ENCODE data around the gene MLH3. TPM values are rescaled to one million over a fixed set of nuclear protein-coding genes. Genes with fewer than 3 reads are reported as not detected.
A peak's percentile ranks its signal among the peaks of the same experiment; 100 is the strongest.

The MLH3 gene
- total and polyA plus RNA-seq, 2 of the 13 experiments (the other 11 are each of a cell fraction or from before 2014, with no cell fraction given) = 14.4 to 24.8 TPM

DNA sequence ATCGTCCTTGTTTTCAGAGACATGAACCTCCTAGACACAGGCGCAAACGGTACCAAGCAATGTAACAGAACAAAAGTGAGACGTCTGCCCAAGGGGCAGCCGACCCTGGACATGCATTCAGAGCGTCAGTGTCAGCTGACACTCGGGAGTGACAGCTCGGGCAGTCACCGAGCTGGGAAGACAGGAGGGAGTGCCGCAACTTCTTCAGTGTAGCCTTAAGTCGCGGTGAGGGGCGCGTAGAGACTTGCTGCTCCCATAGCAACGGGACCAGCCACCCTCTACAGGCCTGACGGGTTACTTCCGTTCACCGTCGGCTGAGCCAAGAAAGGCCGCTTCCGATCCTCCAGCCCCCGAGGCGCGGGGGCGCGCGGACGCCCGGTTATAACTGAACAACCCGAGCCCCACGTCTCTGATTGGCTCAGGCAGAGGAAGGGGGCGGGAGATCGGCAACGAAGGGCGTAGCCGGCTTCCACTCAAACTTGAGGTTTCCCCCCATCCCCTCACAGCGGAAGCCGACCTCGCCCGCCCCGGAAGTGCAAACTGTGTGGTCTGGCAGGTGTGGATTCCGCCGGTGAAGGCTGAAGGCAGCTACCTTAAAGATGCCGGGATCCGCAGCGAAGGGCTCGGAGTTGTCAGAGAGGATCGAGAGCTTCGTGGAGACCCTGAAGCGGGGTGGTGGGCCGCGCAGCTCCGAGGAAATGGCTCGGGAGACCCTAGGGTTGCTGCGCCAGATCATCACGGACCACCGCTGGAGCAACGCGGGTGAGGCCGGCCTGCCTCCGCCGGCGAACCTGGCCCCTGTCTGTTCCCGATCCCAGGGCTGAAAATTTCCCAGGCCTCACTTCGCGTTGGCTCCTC, 48.6 kb downstream of the MLH3 start, which contains the start of gene EIF2B2 (continued):
- TF ChIP-seq, protein P1, sequence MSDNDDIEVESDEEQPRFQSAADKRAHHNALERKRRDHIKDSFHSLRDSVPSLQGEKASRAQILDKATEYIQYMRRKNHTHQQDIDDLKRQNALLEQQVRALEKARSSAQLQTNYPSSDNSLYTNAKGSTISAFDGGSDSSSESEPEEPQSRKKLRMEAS (IDR thresholded peaks at IDR 0.05) = peak; percentile 72
- TF ChIP-seq MEIS2 (CRISPR knock-in tag; IDR thresholded peaks at IDR 0.05) = peak; percentile 49; the same call in 1 of the 2 replicates
- TF ChIP-seq, protein P2, sequence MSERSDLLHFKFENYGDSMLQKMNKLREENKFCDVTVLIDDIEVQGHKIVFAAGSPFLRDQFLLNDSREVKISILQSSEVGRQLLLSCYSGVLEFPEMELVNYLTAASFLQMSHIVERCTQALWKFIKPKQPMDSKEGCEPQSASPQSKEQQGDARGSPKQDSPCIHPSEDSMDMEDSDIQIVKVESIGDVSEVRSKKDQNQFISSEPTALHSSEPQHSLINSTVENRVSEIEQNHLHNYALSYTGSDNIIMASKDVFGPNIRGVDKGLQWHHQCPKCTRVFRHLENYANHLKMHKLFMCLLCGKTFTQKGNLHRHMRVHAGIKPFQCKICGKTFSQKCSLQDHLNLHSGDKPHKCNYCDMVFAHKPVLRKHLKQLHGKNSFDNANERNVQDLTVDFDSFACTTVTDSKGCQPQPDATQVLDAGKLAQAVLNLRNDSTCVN (CRISPR knock-in tag; IDR thresholded peaks at IDR 0.05; ENCODE audit: borderline replicate concordance) = 0 out of 2 replicates have a peak, but pooled peaks have one; percentile 53
- TF ChIP-seq HOXA3 (CRISPR knock-in tag; IDR thresholded peaks at IDR 0.05) = peak; percentile 73
- no peak for TF ChIP-seq SMAD9 (CRISPR knock-in tag; IDR thresholded peaks at IDR 0.05)
- TF ChIP-seq, protein P3, sequence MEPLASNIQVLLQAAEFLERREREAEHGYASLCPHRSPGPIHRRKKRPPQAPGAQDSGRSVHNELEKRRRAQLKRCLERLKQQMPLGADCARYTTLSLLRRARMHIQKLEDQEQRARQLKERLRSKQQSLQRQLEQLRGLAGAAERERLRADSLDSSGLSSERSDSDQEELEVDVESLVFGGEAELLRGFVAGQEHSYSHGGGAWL (CRISPR knock-in tag; IDR thresholded peaks at IDR 0.05) = 0 out of 2 replicates have a peak, but pooled peaks have one; percentile 9
- TF ChIP-seq TAF15 (IDR thresholded peaks at IDR 0.05; ENCODE audit: low read depth, low read length, poor library complexity, severe bottlenecking) = peak; percentile 54
- peak; percentile 46; the same call in 1 of the 2 replicates for TF ChIP-seq ERF (CRISPR knock-in tag; IDR thresholded peaks at IDR 0.05)
- TF ChIP-seq PHF20 (CRISPR knock-in tag; IDR thresholded peaks at IDR 0.05) = peak; percentile 90
- TF ChIP-seq NFKBIZ (CRISPR knock-in tag; IDR thresholded peaks at IDR 0.05) = peak; percentile 35
- TF ChIP-seq, protein P4, sequence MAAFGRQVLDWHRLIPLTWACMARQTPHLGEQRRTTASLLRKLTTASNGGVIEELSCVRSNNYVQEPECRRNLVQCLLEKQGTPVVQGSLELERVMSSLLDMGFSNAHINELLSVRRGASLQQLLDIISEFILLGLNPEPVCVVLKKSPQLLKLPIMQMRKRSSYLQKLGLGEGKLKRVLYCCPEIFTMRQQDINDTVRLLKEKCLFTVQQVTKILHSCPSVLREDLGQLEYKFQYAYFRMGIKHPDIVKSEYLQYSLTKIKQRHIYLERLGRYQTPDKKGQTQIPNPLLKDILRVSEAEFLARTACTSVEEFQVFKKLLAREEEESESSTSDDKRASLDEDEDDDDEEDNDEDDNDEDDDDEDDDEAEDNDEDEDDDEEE (CRISPR knock-in tag; IDR thresholded peaks at IDR 0.05) = no peak
- TF ChIP-seq ESRRA (CRISPR knock-in tag; IDR thresholded peaks at IDR 0.05; ENCODE audit: low read depth) = 0 out of 2 replicates have a peak, but pooled peaks have one; percentile 38
- TF ChIP-seq GABPA (IDR thresholded peaks at IDR 0.05; ENCODE audit: low read depth, low read length) = peak; percentile 93
- TF ChIP-seq GABPA (CRISPR knock-in tag; IDR thresholded peaks at IDR 0.05; ENCODE audit: low read depth) = peak; percentile 98
- TF ChIP-seq HOXD1 (CRISPR knock-in tag; IDR thresholded peaks at IDR 0.05) = no peak
- TF ChIP-seq ZFYVE20 (CRISPR knock-in tag; IDR thresholded peaks at IDR 0.05; ENCODE audit: borderline replicate concordance, low read depth) = no peak
- 0 out of 2 replicates have a peak, but pooled peaks have one; percentile 26 for TF ChIP-seq ZNF326 (CRISPR knock-in tag; IDR thresholded peaks at IDR 0.05; ENCODE audit: borderline replicate concordance)
- peak; percentile 14; the same call in 1 of the 2 replicates for TF ChIP-seq ZNF792 (CRISPR knock-in tag; IDR thresholded peaks at IDR 0.05)
- 0 out of 2 replicates have a peak, but pooled peaks have one; percentile 25 for TF ChIP-seq RXRB (CRISPR knock-in tag; IDR thresholded peaks at IDR 0.05; ENCODE audit: borderline replicate concordance)
- TF ChIP-seq, protein P5, sequence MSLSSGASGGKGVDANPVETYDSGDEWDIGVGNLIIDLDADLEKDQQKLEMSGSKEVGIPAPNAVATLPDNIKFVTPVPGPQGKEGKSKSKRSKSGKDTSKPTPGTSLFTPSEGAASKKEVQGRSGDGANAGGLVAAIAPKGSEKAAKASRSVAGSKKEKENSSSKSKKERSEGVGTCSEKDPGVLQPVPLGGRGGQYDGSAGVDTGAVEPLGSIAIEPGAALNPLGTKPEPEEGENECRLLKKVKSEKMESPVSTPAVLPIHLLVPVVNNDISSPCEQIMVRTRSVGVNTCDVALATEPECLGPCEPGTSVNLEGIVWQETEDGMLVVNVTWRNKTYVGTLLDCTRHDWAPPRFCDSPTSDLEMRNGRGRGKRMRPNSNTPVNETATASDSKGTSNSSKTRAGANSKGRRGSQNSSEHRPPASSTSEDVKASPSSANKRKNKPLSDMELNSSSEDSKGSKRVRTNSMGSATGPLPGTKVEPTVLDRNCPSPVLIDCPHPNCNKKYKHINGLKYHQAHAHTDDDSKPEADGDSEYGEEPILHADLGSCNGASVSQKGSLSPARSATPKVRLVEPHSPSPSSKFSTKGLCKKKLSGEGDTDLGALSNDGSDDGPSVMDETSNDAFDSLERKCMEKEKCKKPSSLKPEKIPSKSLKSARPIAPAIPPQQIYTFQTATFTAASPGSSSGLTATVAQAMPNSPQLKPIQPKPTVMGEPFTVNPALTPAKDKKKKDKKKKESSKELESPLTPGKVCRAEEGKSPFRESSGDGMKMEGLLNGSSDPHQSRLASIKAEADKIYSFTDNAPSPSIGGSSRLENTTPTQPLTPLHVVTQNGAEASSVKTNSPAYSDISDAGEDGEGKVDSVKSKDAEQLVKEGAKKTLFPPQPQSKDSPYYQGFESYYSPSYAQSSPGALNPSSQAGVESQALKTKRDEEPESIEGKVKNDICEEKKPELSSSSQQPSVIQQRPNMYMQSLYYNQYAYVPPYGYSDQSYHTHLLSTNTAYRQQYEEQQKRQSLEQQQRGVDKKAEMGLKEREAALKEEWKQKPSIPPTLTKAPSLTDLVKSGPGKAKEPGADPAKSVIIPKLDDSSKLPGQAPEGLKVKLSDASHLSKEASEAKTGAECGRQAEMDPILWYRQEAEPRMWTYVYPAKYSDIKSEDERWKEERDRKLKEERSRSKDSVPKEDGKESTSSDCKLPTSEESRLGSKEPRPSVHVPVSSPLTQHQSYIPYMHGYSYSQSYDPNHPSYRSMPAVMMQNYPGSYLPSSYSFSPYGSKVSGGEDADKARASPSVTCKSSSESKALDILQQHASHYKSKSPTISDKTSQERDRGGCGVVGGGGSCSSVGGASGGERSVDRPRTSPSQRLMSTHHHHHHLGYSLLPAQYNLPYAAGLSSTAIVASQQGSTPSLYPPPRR (CRISPR knock-in tag; IDR thresholded peaks at IDR 0.05; ENCODE audit: borderline replicate concordance) = 0 out of 2 replicates have a peak, but pooled peaks have one; percentile 22

All from HepG2 (cell line).